Progenitor cell of endocrine pancreas (in vitro differentiated cells): Measurements from ENCODE around the gene PPP1R15A. TPM values are rescaled to one million over a fixed set of nuclear protein-coding genes. Genes with fewer than 3 reads are reported as not detected.
A peak's percentile ranks its signal among the peaks of the same experiment; 100 is the strongest.
"Not testable (repeated sequence)": the region's sequence is repeated elsewhere in the genome, so short reads cannot be mapped to it uniquely, and the experiment has no call there.

Experiments
- DNase-seq: peaks from one replicate; pipeline ENCODE4 v3.0.0; 2021; ENCODE audit warnings: low spot score; ENCODE audit not compliant: unreplicated experiment
- H3K27ac Mint-ChIP-seq: 2 replicates; pipeline ENCODE4 v1.8.0; 2021; ENCODE audit warnings: mild to moderate bottlenecking, moderate library complexity, mixed read lengths
- H3K27me3 Mint-ChIP-seq: 2 replicates; pipeline ENCODE4 v1.8.0; 2021; ENCODE audit warnings: mixed read lengths
- H3K36me3 Mint-ChIP-seq: 2 replicates; pipeline ENCODE4 v1.8.0; 2022; ENCODE audit warnings: mixed read lengths; ENCODE audit not compliant: insufficient read depth
- H3K4me1 Mint-ChIP-seq: 2 replicates; pipeline ENCODE4 v1.8.0; 2021; ENCODE audit warnings: low read depth, mixed read lengths
- H3K4me3 Mint-ChIP-seq: 2 replicates; pipeline ENCODE4 v1.8.0; 2021; ENCODE audit warnings: low read depth, mild to moderate bottlenecking, moderate library complexity, mixed read lengths
- H3K9me3 Mint-ChIP-seq: 2 replicates; pipeline ENCODE4 v1.8.0; 2021; ENCODE audit warnings: low read depth, mixed read lengths
- total RNA-seq: library from RNA; stranded (reverse); gene quantifications from 2 replicates; pipeline ENCODE4 v1.2.1, GENCODE V29; 2021
- TF ChIP-seq, protein P1 (sequence below): fragments of 200-600 bp; sonication (generic); IDR thresholded peaks from one replicate; pipeline ENCODE4 v1.5.0; 2021; ENCODE audit warnings: antibody characterized with exemption, mild to moderate bottlenecking; ENCODE audit not compliant: unreplicated experiment

The PPP1R15A gene
- total RNA-seq, 1 donor from 2014 or later, result 44.5 TPM

DNA sequence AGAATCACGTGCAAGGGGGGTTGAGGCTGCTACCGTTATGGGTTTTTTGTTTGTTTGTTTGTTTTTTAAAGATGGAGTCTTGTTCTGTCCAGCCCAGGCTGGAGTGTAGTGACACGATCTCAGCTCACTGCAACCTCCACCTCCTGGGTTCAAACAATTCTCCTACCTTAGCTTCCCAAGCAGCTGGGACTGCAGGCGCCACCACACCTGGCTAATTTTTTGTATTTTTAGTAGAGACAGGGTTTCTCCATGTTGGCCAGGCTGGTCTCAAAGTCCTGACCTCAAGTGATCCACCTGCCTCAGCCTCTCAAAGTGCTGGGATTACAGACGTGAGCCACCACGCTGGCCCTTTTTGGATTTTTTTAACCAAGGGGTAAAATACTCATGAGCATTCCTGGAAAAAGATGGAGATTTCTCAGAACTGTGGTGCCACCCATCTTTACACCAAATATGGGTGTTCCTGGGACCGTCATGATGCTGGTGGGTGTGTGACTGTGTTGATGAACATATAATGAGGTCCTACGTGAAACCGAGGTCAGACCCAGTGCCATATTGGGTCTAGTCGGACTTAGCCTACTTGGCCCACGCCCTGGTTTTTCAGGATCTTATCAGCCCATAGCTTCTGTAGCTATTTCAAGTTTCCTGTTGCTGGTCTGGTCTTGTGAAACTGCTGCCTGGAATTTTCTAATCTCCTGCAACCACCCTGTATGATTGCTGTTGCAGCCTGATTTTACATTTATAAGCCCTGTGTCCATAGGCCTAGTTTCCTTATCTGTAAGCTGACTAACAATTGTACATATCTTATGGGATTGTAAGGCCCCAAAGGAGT lies 6.2 kb downstream of the PPP1R15A start:
- DNase-seq, result no peak
- Mint-ChIP-seq H3K27me3 (no peaks in the 10 kb centered on the region), H3K27ac (peak overlapping the region; percentile 74), H3K9me3 (peaks cover 4% of the 10 kb centered on the region), H3K4me1 (peaks cover 26% of the 10 kb centered on the region), H3K36me3 (peaks cover 26% of the 10 kb centered on the region), H3K4me3 (no peak overlapping the region)
- TF ChIP-seq, protein P1, sequence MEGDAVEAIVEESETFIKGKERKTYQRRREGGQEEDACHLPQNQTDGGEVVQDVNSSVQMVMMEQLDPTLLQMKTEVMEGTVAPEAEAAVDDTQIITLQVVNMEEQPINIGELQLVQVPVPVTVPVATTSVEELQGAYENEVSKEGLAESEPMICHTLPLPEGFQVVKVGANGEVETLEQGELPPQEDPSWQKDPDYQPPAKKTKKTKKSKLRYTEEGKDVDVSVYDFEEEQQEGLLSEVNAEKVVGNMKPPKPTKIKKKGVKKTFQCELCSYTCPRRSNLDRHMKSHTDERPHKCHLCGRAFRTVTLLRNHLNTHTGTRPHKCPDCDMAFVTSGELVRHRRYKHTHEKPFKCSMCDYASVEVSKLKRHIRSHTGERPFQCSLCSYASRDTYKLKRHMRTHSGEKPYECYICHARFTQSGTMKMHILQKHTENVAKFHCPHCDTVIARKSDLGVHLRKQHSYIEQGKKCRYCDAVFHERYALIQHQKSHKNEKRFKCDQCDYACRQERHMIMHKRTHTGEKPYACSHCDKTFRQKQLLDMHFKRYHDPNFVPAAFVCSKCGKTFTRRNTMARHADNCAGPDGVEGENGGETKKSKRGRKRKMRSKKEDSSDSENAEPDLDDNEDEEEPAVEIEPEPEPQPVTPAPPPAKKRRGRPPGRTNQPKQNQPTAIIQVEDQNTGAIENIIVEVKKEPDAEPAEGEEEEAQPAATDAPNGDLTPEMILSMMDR, result no peak

GRCh38 chr19:48879025-48879637 lies 6.9 kb downstream of the PPP1R15A start:
- Mint-ChIP-seq H3K27ac (no peak overlapping the region), H3K36me3 (peaks cover 19% of the 10 kb centered on the region), H3K9me3 (peaks cover 4% of the 10 kb centered on the region), H3K4me3 (no peak overlapping the region), H3K27me3 (no peaks in the 10 kb centered on the region), H3K4me1 (peaks cover 19% of the 10 kb centered on the region)
- TF ChIP-seq, protein P1, result no peak
- DNase-seq, result no peak

DNA sequence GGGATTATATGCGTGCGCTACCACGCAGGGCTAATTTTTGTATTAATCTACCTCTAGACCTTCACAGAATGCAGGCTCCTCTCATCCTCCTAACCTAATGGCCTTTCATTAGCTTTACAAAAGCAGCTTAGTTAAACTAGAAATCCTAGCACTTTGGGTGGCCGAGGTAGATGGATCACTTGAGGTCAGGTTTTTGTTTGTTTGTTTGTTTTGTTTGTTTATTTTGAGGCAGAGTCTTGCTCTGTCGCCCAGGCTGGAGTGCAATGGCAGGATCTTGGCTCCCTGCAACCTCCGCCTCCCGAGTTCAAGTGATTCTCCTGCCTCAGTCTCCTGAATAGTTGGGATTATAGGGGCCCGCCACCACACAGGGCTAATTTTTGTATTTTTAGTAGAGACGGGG lies 7.5 kb downstream of the PPP1R15A start:
- not testable (repeated sequence) for H3K4me3 Mint-ChIP-seq, H3K27me3 Mint-ChIP-seq, H3K27ac Mint-ChIP-seq, DNase-seq, H3K9me3 Mint-ChIP-seq
- H3K4me1 Mint-ChIP-seq, result peaks cover 13% of the 10 kb centered on the region
- peaks cover 13% of the 10 kb centered on the region for H3K36me3 Mint-ChIP-seq

DNA sequence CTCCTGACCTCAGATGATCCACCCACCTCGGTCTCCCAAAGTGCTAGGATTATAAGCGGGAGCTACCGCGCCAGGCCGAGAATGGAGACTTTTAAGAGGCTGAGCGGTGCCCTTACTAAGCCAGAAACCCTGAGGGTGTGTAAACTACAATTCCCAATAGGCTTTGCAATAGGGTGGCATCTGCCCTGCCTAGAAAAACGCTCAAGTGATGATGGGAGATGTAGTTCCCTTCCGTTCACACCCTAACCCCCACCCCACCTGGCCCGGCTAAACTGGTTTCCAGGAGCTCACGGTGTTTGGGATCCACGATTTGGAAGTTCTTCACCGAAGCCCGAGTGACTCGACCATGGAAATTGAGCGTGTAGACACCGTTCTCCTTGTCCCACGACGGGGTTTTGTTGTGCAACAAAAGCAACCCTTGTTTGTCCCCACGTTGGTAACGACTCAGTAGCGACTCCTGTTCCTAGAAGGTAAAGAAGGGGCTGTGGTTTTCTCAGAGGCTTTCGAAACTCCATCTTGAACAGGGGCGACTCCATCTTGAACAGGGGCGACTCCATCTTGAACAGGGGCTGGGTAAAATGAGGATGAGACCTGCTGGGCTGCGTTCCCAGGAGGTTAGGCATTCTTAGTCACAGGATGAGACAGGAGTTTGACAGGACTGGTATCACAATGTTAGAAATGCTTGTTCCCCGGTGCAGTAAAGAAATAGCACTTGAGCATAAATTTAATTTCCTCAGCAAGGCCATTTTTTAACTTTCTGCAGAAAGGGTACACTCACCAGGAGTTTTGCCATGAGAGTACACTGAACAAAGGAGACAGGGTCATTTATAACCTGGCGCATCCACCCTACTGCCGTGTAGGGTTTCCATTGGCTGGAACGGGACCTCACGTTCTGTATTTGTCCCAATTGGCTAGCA lies 9.8 kb downstream of the PPP1R15A start:
- no peak overlapping the region for H3K4me3 Mint-ChIP-seq
- DNase-seq, result no peak
- H3K9me3 Mint-ChIP-seq, result peaks cover 4% of the 10 kb centered on the region

GRCh38 chr19:48883726-48884125 lies 11.5 kb downstream of the PPP1R15A start:
- Mint-ChIP-seq H3K4me1 (no peaks in the 10 kb centered on the region), H3K4me3 (no peak overlapping the region), H3K9me3 (peaks cover 4% of the 10 kb centered on the region), H3K27ac (no peak overlapping the region), H3K36me3 (peaks cover under 1% of the 10 kb centered on the region), H3K27me3 (no peaks in the 10 kb centered on the region)
- no peak for DNase-seq
- TF ChIP-seq, protein P1, result no peak

More for the DNA sequence above, 9.8 kb downstream of the PPP1R15A start:
- TF ChIP-seq, protein P1, result no peak
- Mint-ChIP-seq H3K36me3 (peaks cover 5% of the 10 kb centered on the region), H3K4me1 (no peaks in the 10 kb centered on the region), H3K27me3 (no peaks in the 10 kb centered on the region), H3K27ac (no peak overlapping the region)
